ENCODE measurements around the gene R3HDM2. TPM values are rescaled to one million over a fixed set of nuclear protein-coding genes. Genes with fewer than 3 reads are reported as not detected.

Gene R3HDM2
- total RNA-seq, 1 donor from 2014 or later = 46.5 TPM

GRCh38 chr12:57237932-57238853, 192.7 kb downstream of the R3HDM2 start:
- no peaks in the 10 kb centered on the region for H3K27me3 Mint-ChIP-seq (ENCODE audit: low read depth)
- H3K4me1 Mint-ChIP-seq (ENCODE audit: low read depth) = peaks cover 93% of the 10 kb centered on the region
- H3K36me3 Mint-ChIP-seq (ENCODE audit: low read depth) = peaks cover 9% of the 10 kb centered on the region
- peak overlapping the region; percentile 94 for H3K4me3 Mint-ChIP-seq (ENCODE audit: unreplicated experiment)
- no peak for TF ChIP-seq CTCF (IDR thresholded peaks at IDR 0.05)
- no peaks in the 10 kb centered on the region for H3K9me3 Mint-ChIP-seq (ENCODE audit: low read depth)
- H3K27ac Mint-ChIP-seq (ENCODE audit: unreplicated experiment) = peak overlapping the region; percentile 90
- peak; percentile 83 for DNase-seq (ENCODE audit: low spot score)

GRCh38 chr12:57237596-57237931, 193.3 kb downstream of the R3HDM2 start:
- Mint-ChIP-seq H3K4me3 (ENCODE audit: unreplicated experiment) (peak overlapping the region; percentile 94), H3K4me1 (ENCODE audit: low read depth) (peaks cover 93% of the 10 kb centered on the region), H3K27ac (ENCODE audit: unreplicated experiment) (peak overlapping the region; percentile 69), H3K27me3 (ENCODE audit: low read depth) (no peaks in the 10 kb centered on the region), H3K36me3 (ENCODE audit: low read depth) (peaks cover 13% of the 10 kb centered on the region), H3K9me3 (ENCODE audit: low read depth) (no peaks in the 10 kb centered on the region)
- no peak for TF ChIP-seq CTCF (IDR thresholded peaks at IDR 0.05)
- no peak for DNase-seq (ENCODE audit: low spot score)

GRCh38 chr12:57236925-57237595, 193.8 kb downstream of the R3HDM2 start:
- H3K4me3 Mint-ChIP-seq (ENCODE audit: unreplicated experiment) = peak overlapping the region; percentile 94
- peak overlapping the region; percentile 69 for H3K27ac Mint-ChIP-seq (ENCODE audit: unreplicated experiment)
- H3K9me3 Mint-ChIP-seq (ENCODE audit: low read depth) = no peaks in the 10 kb centered on the region
- peaks cover 13% of the 10 kb centered on the region for H3K36me3 Mint-ChIP-seq (ENCODE audit: low read depth)
- peaks cover 91% of the 10 kb centered on the region for H3K4me1 Mint-ChIP-seq (ENCODE audit: low read depth)
- H3K27me3 Mint-ChIP-seq (ENCODE audit: low read depth) = no peaks in the 10 kb centered on the region
- peak; percentile 64 for DNase-seq (ENCODE audit: low spot score)
- no peak for TF ChIP-seq CTCF (IDR thresholded peaks at IDR 0.05)

GRCh38 chr12:57236201-57236924, 194.5 kb downstream of the R3HDM2 start:
- peak overlapping the region; percentile 94 for H3K4me3 Mint-ChIP-seq (ENCODE audit: unreplicated experiment)
- DNase-seq (ENCODE audit: low spot score) = no peak
- no peaks in the 10 kb centered on the region for H3K27me3 Mint-ChIP-seq (ENCODE audit: low read depth)
- H3K36me3 Mint-ChIP-seq (ENCODE audit: low read depth) = peaks cover 19% of the 10 kb centered on the region
- no peaks in the 10 kb centered on the region for H3K9me3 Mint-ChIP-seq (ENCODE audit: low read depth)
- no peak for TF ChIP-seq CTCF (IDR thresholded peaks at IDR 0.05)
- peaks cover 91% of the 10 kb centered on the region for H3K4me1 Mint-ChIP-seq (ENCODE audit: low read depth)
- H3K27ac Mint-ChIP-seq (ENCODE audit: unreplicated experiment) = peak overlapping the region; percentile 100

GRCh38 chr12:57235728-57236131, 195.1 kb downstream of the R3HDM2 start:
- H3K9me3 Mint-ChIP-seq (ENCODE audit: low read depth) = no peaks in the 10 kb centered on the region
- peaks cover 19% of the 10 kb centered on the region for H3K36me3 Mint-ChIP-seq (ENCODE audit: low read depth)
- peak overlapping the region; percentile 94 for H3K4me3 Mint-ChIP-seq (ENCODE audit: unreplicated experiment)
- TF ChIP-seq CTCF (IDR thresholded peaks at IDR 0.05) = no peak
- no peak for DNase-seq (ENCODE audit: low spot score)
- H3K27ac Mint-ChIP-seq (ENCODE audit: unreplicated experiment) = peak overlapping the region; percentile 100
- H3K4me1 Mint-ChIP-seq (ENCODE audit: low read depth) = peaks cover 91% of the 10 kb centered on the region
- no peaks in the 10 kb centered on the region for H3K27me3 Mint-ChIP-seq (ENCODE audit: low read depth)

Measured in chondrocyte (in vitro differentiated cells).